Activated CD8-positive, alpha-beta memory T cell treated with anti-CD3 and anti-CD28 coated beads, Interleukin-2, amount 50 U/mL, for 4 hours (primary cell): ENCODE data around the gene ADPGK.
A peak's percentile ranks its signal among the peaks of the same experiment; 100 is the strongest.
"Not testable (repeated sequence)": the region's sequence is repeated elsewhere in the genome, so short reads cannot be mapped to it uniquely, and the experiment has no call there.

Experiments
- DNase-seq: peaks from one replicate; pipeline ENCODE4 v3.0.0-alpha.2; 2020

Gene ADPGK

GRCh38 chr15:72737723-72738122 lies 45.8 kb downstream of the ADPGK start:
- DNase-seq = no peak

- DNase-seq = no peak
These were observed 46.5 kb downstream of the ADPGK start for GRCh38 chr15:72737061-72737460.

- no peak for DNase-seq
These were observed 48.4 kb downstream of the ADPGK start for GRCh38 chr15:72735111-72735510.

GRCh38 chr15:72733941-72734738 lies 49.4 kb downstream of the ADPGK start:
- no peak for DNase-seq

GRCh38 chr15:72732516-72732915 lies 51.0 kb downstream of the ADPGK start:
- DNase-seq = no peak

- no peak for DNase-seq
These were observed 51.5 kb downstream of the ADPGK start for GRCh38 chr15:72732086-72732485.

GRCh38 chr15:72728821-72729220 lies 54.7 kb downstream of the ADPGK start:
- DNase-seq = no peak

- not testable (repeated sequence) for DNase-seq
These were observed 55.3 kb downstream of the ADPGK start for GRCh38 chr15:72728249-72728648.

GRCh38 chr15:72727154-72727553 lies 56.4 kb downstream of the ADPGK start:
- no peak for DNase-seq

- not testable (repeated sequence) for DNase-seq
These were observed 57.7 kb downstream of the ADPGK start for GRCh38 chr15:72725851-72726250.

GRCh38 chr15:72725446-72725845 lies 58.1 kb downstream of the ADPGK start:
- DNase-seq = no peak

- DNase-seq = no peak
These were observed 59.5 kb downstream of the ADPGK start for GRCh38 chr15:72724028-72724427.

GRCh38 chr15:72722071-72722696 lies 61.4 kb downstream of the ADPGK start:
- peak; percentile 65 for DNase-seq

- DNase-seq = not testable (repeated sequence)
These were observed 74.8 kb downstream of the ADPGK start for GRCh38 chr15:72708551-72709303.

- no peak for DNase-seq
These were observed 77.3 kb downstream of the ADPGK start for GRCh38 chr15:72706266-72706665.
